Activated B cell treated with CpG ODN at 0.5 μM for 24 hours (primary cell): ENCODE measurements around the gene HSBP1. TPM values are rescaled to one million over a fixed set of nuclear protein-coding genes. Genes with fewer than 3 reads are reported as not detected.
A peak's percentile ranks its signal among the peaks of the same experiment; 100 is the strongest.

Source experiments
- ATAC-seq: fragments of 200-7000 bp; cut with Tn5 transposase; one replicate; pipeline ENCODE4 v1.10.0; 2021; ENCODE audit warnings: low read depth, mild to moderate bottlenecking, moderate library complexity
- CTCF ChIA-PET: fragments of 350-600 bp; sonication (Branson Sonifier 250); formaldehyde crosslinking; loops from one replicate; lab custom pipeline; 2021; ENCODE audit warnings: antibody characterized with exemption; lab: Charles Lee
- POLR2A ChIA-PET: fragments of 350-600 bp; sonication (Branson Sonifier 250); formaldehyde crosslinking; loops from one replicate; lab custom pipeline; 2021; ENCODE audit warnings: antibody characterized with exemption; lab: Charles Lee
- DNase-seq: peaks from one replicate; pipeline ENCODE4 v3.0.0; 2022
- H3K27ac Mint-ChIP-seq: one replicate; pipeline ENCODE4 v1.8.0; 2020; ENCODE audit warnings: mixed read lengths
- H3K27me3 Mint-ChIP-seq: one replicate; pipeline ENCODE4 v1.8.0; 2021; ENCODE audit warnings: mixed read lengths
- H3K36me3 Mint-ChIP-seq: one replicate; pipeline ENCODE4 v1.8.0; 2021; ENCODE audit warnings: low read depth, mixed read lengths
- H3K4me1 Mint-ChIP-seq: one replicate; pipeline ENCODE4 v1.8.0; 2021; ENCODE audit warnings: mixed read lengths
- H3K4me3 Mint-ChIP-seq: one replicate; pipeline ENCODE4 v1.8.0; 2020; ENCODE audit warnings: mild to moderate bottlenecking, mixed read lengths
- H3K9me3 Mint-ChIP-seq: one replicate; pipeline ENCODE4 v1.8.0; 2020; ENCODE audit warnings: mixed read lengths
- intact Hi-C: fragments of 100-400 bp; cut with micrococcal nuclease; formaldehyde crosslinking; loops from one replicate; pipeline ENCODE4 v1.15.1; 2024
- total RNA-seq: library from RNA; stranded (reverse); gene quantifications from 2 replicates; pipeline ENCODE4 v1.2.3, GENCODE V29; 2022
- TF ChIP-seq, protein P1 (sequence below): fragments of 200-600 bp; IDR thresholded peaks from one replicate; pipeline ENCODE4 v1.8.0; 2022; ENCODE audit warnings: antibody characterized with exemption, mild to moderate bottlenecking

HSBP1 gene
- total RNA-seq, 1 donor from 2014 or later = 54.0 TPM

DNA sequence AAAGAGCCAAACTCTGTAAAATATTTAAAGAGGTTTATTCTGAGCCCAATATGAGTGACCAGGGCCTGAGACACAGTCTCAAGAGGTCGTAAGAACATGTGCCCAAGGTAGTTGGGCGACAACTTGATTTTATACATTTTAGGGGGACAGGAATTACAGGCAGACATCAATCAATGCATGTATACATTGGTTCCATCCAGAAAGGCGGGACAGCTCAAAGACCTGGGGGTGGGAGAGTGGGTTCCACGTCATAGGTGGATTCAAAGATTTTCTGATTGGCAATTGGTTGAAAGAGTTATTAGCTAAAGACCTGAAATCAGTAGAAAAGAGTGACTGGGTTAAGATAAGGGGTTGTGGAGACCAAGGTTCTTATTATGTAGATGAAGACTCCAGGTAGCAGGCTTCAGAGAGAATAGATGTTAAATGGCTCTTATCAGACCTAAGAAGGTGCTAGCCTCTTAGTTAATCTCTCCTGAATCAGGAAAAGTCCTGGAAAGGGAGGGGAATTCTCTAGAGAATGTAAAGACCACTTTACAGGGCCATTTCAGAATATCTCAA lies 32.4 kb downstream of the HSBP1 start:
- no peak for ATAC-seq
- no peak overlapping the region for H3K27ac Mint-ChIP-seq
- POLR2A ChIA-PET = no interaction called here

DNA sequence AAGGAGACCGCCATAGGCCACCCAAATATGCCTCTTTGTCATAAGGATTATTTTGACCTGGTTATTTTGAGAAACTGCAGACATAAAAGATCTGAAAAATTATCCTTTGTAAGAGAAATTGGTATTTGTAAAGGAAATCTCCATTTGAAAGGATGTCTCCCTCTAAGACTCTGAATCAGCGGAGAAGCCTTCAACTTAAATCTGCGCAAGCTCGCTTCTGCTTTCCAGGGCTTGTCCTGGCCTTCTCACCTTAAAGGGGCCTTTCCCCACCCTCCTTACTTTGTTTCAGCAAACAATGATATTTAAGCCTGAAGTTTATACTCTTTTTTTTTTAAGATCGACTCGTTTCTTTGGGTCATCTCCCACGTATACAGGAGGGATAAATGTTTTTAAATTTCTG lies 34.5 kb downstream of the HSBP1 start:
- TF ChIP-seq, protein P1, sequence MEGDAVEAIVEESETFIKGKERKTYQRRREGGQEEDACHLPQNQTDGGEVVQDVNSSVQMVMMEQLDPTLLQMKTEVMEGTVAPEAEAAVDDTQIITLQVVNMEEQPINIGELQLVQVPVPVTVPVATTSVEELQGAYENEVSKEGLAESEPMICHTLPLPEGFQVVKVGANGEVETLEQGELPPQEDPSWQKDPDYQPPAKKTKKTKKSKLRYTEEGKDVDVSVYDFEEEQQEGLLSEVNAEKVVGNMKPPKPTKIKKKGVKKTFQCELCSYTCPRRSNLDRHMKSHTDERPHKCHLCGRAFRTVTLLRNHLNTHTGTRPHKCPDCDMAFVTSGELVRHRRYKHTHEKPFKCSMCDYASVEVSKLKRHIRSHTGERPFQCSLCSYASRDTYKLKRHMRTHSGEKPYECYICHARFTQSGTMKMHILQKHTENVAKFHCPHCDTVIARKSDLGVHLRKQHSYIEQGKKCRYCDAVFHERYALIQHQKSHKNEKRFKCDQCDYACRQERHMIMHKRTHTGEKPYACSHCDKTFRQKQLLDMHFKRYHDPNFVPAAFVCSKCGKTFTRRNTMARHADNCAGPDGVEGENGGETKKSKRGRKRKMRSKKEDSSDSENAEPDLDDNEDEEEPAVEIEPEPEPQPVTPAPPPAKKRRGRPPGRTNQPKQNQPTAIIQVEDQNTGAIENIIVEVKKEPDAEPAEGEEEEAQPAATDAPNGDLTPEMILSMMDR = no peak
- ATAC-seq = no peak
- no peak for DNase-seq
- Mint-ChIP-seq H3K27me3 (peaks cover 10% of the 10 kb centered on the region), H3K36me3 (no peaks in the 10 kb centered on the region), H3K27ac (peak overlapping the region; percentile 78), H3K4me3 (no peak overlapping the region), H3K9me3 (no peaks in the 10 kb centered on the region), H3K4me1 (peaks cover 45% of the 10 kb centered on the region)
- intact Hi-C loops = loop anchor here (2.0 to 5.0 kb wide), 2 partner anchors 35 to 57 kb away; partner anchors contain the start of gene MLYCD
- POLR2A ChIA-PET = interaction anchor here (1.5 to 2.5 kb wide), 2 partner anchors 34 to 57 kb away, joined by 8 to 11 read pairs; partner anchors contain the start of genes HSBP1 and MLYCD
- CTCF ChIA-PET = interaction anchor here (1.0 to 1.7 kb wide), 2 partner anchors 15 to 16 kb away, joined by 3 to 9 read pairs; no protein-coding TSS in a partner anchor

More for the DNA sequence above, 32.4 kb downstream of the HSBP1 start:
- DNase-seq = no peak
- H3K4me3 Mint-ChIP-seq = no peak overlapping the region
- peaks cover 12% of the 10 kb centered on the region for H3K27me3 Mint-ChIP-seq
- intact Hi-C loops = loop anchor here (5.0 kb wide), 1 partner anchor 37 kb away; no protein-coding TSS in a partner anchor
- no peaks in the 10 kb centered on the region for H3K36me3 Mint-ChIP-seq
- CTCF ChIA-PET = no interaction called here
- TF ChIP-seq, protein P1 = no peak
- no peaks in the 10 kb centered on the region for H3K9me3 Mint-ChIP-seq
- H3K4me1 Mint-ChIP-seq = peaks cover 36% of the 10 kb centered on the region

DNA sequence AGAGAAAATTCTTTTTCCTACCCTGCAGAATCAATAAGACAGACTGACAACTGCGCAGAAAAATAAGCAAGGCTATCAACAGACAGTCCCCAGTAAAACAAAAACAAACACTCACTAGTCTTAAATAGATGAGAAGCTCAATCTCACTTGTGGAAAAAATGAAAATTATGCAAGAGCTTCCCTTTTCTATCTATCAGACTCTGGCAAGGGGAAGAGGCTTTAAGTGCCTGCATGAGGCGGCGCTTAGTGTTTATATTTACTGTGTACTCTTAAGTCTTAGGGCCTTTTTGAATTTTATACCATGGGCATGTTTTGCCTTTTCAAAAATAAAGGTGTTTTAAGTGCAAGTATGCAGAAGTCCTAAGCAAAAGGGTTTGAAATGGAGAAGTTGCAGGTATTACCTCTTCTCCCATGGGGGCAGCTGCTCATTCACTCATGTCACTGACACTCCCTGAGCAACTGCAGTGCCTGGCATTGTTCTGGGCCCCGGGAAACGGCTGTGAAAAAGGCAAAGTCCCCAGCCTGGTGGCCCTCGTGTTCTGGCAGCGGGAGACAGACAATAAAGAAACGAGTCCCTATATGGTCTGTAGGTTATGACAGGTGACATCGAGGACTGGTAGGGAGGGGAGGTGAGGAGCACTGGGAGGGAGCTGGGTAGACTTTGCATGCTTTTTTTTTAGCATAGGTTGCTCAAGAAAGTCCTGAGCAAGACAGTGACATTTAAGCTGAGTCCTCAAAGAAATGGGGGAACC lies 35.2 kb downstream of the HSBP1 start:
- peak overlapping the region; percentile 78 for H3K27ac Mint-ChIP-seq
- CTCF ChIA-PET = interaction anchor here (1.0 to 1.7 kb wide), 3 partner anchors 15 to 18 kb away, joined by 3 to 9 read pairs (median 3); no protein-coding TSS in a partner anchor
- H3K27me3 Mint-ChIP-seq = peaks cover 7% of the 10 kb centered on the region
- intact Hi-C loops = loop anchor here (1.0 to 5.0 kb wide), 3 partner anchors 17 to 56 kb away; partner anchors contain the start of gene MLYCD
- POLR2A ChIA-PET = interaction anchor here (0.6 to 2.5 kb wide), 4 partner anchors 28 to 312 kb away, joined by 3 to 11 read pairs (median 6); partner anchors contain the start of genes HSBP1 and MLYCD
- H3K4me3 Mint-ChIP-seq = peak overlapping the region; percentile 76
- TF ChIP-seq, protein P1 = no peak
- DNase-seq (peak; percentile 35), ATAC-seq (peak; percentile 89)
- H3K4me1 Mint-ChIP-seq = peaks cover 48% of the 10 kb centered on the region
- H3K36me3 Mint-ChIP-seq = no peaks in the 10 kb centered on the region
- no peaks in the 10 kb centered on the region for H3K9me3 Mint-ChIP-seq

DNA sequence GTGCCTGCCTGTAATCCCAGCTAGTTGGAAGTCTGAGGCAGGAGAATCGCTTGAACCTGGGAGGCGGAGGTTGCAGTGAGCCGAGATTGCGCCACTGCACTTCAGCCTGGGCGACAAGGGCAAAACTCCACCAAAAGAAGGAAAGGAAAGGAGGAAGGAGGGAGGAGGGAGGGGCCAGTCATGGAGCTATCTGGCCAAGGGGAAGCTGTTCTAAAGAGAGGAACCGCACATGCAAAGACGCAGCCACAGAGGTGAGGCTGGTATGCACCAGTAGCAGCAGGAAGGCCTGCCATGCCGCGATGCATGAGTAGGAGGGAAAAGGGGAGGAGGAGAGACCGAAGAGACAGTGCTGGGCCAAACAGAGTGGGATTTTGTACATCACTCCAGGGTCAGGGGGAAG lies 35.9 kb downstream of the HSBP1 start:
- ATAC-seq = peak; percentile 45

More for the DNA sequence above, 35.9 kb downstream of the HSBP1 start:
- DNase-seq = no peak
- Mint-ChIP-seq H3K36me3 (no peaks in the 10 kb centered on the region), H3K27ac (peak overlapping the region; percentile 78), H3K4me1 (peaks cover 48% of the 10 kb centered on the region), H3K4me3 (peak overlapping the region; percentile 76), H3K9me3 (no peaks in the 10 kb centered on the region), H3K27me3 (no peaks in the 10 kb centered on the region)
- TF ChIP-seq, protein P1 = no peak
- ChIA-PET POLR2A (interaction anchor here (0.6 to 2.5 kb wide), 4 partner anchors 29 to 311 kb away, joined by 3 to 11 read pairs (median 6); partner anchors contain the start of genes HSBP1 and MLYCD), CTCF (interaction anchor here (1.5 to 1.7 kb wide), 2 partner anchors 18 to 19 kb away, joined by 3 to 9 read pairs; no protein-coding TSS in a partner anchor)
- intact Hi-C loops = loop anchor here (1.0 to 5.0 kb wide), 3 partner anchors 17 to 55 kb away; partner anchors contain the start of gene MLYCD
